Measurements from ENCODE around the gene RAMP1. TPM values are rescaled to one million over a fixed set of nuclear protein-coding genes. Genes with fewer than 3 reads are reported as not detected.
A peak's percentile ranks its signal among the peaks of the same experiment; 100 is the strongest.

The RAMP1 gene
- total RNA-seq, 6 donors from 2014 or later: 3.4 to 14.4 (median 9.9) TPM

GRCh38 chr2:237876532-237876931 is 17.1 kb downstream of the RAMP1 start:
- no peak overlapping the region for H3K27ac ChIP-seq

DNA sequence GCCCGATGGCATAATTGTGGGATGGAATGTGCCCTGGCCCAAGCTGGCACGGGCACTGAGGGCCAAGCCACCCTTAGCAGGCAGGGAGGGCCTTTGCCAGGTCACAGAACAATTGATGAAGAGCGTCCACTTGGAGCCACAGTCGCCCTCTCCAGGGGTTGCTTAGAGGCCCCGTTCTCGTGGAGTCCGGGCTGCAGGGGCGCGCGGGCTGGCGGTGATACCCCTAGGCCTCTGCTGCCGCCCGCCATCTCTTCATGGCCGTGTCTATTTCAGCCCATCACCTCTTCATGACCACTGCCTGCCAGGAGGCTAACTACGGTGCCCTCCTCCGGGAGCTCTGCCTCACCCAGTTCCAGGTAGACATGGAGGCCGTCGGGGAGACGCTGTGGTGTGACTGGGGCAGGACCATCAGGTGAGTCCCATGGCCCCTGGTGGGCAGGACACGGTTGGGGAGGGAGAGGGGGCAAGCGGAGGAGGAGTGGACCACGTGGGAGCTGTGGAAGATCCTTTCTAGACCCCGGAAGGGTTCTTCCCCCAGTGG is 17.6 kb downstream of the RAMP1 start:
- DNase-seq (peak in 1 of 2 donors; percentile 61), ATAC-seq (ENCODE audit: low FRiP score in 2 of 2) (no peak)
- Histone ChIP-seq H3K27ac (no peak overlapping the region), H3K9me3 (no peaks in the 10 kb centered on the region), H3K4me1 (peaks cover 0 to 7% (median 0%) of the 10 kb centered on the region in 4 donors), H3K4me3 (no peak overlapping the region), H3K27me3 (no peaks in the 10 kb centered on the region), H3K36me3 (no peaks in the 10 kb centered on the region)
- WGBS, 2 donors: 91% methylated on average over 20 to 23 of the region's 23 CpGs
- TF ChIP-seq POLR2A (IDR thresholded peaks at IDR 0.05) (no peak), POLR2AphosphoS5 (IDR thresholded peaks at IDR 0.05) (no peak), CTCF (IDR thresholded peaks at IDR 0.05) (no peak), EP300 (IDR thresholded peaks at IDR 0.05) (no peak)

More at GRCh38 chr2:237876532-237876931, 17.1 kb downstream of the RAMP1 start:
- TF ChIP-seq POLR2AphosphoS5 (IDR thresholded peaks at IDR 0.05) (no peak), CTCF (IDR thresholded peaks at IDR 0.05) (no peak), EP300 (IDR thresholded peaks at IDR 0.05) (no peak), POLR2A (IDR thresholded peaks at IDR 0.05) (no peak)
- DNase-seq (no peak), ATAC-seq (ENCODE audit: low FRiP score in 2 of 2) (no peak)
- H3K36me3 ChIP-seq: no peaks in the 10 kb centered on the region
- no peaks in the 10 kb centered on the region for H3K9me3 ChIP-seq
- H3K27me3 ChIP-seq: no peaks in the 10 kb centered on the region
- peaks cover 0 to 7% (median 0%) of the 10 kb centered on the region in 4 donors for H3K4me1 ChIP-seq
- WGBS, 2 donors: 69 to 80% methylated on average over 4 to 10 of the region's 12 CpGs
- no peak overlapping the region for H3K4me3 ChIP-seq

DNA sequence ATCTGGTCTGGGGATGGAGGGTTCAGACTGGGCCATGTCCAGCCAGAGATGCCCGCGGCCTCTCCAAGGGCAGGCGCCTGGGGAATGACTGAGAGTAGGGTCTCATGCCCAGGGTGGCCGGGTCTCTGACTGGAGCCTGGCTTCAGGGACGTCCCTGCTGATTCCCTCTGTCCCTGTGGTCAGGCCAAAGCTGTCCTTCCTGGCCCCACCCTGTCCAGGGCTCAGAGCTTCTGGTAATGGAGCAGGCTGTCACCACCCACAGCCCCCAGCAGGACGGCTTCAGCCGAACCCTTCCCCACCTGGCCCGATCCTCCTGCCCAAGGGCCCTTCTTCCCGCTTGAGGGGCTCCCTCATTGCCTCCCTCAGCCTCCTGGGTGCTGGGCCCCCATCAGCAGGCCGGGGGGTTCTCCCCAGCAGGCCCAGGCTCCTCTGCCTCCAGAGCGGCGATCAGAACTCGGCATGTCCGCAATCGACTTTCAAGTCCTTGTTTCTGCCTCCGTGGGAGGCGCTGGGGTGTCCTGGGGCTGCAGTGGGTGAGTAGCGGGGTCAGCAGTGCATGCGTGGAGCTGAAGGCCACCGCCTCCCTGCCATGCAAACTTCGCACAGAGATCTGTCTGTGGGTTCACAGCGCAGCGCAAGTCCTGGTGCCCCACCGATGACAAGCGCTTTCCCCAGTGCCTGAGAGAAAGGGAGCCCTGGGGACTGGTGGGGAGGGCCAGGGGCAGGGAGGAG is 18.3 kb downstream of the RAMP1 start:
- Histone ChIP-seq H3K9me3 (no peaks in the 10 kb centered on the region), H3K36me3 (no peaks in the 10 kb centered on the region), H3K27me3 (no peaks in the 10 kb centered on the region), H3K4me1 (peaks cover 0 to 7% (median 0%) of the 10 kb centered on the region in 4 donors), H3K27ac (no peak overlapping the region), H3K4me3 (no peak overlapping the region)
- no peak for TF ChIP-seq POLR2A (IDR thresholded peaks at IDR 0.05)
- WGBS, 2 donors: 87 to 91% methylated on average over 16 to 25 of the region's 25 CpGs
- ATAC-seq (ENCODE audit: low FRiP score in 2 of 2) (peak in 1 of 2 donors; percentile 7), DNase-seq (peak in 1 of 2 donors; percentile 52)

DNA sequence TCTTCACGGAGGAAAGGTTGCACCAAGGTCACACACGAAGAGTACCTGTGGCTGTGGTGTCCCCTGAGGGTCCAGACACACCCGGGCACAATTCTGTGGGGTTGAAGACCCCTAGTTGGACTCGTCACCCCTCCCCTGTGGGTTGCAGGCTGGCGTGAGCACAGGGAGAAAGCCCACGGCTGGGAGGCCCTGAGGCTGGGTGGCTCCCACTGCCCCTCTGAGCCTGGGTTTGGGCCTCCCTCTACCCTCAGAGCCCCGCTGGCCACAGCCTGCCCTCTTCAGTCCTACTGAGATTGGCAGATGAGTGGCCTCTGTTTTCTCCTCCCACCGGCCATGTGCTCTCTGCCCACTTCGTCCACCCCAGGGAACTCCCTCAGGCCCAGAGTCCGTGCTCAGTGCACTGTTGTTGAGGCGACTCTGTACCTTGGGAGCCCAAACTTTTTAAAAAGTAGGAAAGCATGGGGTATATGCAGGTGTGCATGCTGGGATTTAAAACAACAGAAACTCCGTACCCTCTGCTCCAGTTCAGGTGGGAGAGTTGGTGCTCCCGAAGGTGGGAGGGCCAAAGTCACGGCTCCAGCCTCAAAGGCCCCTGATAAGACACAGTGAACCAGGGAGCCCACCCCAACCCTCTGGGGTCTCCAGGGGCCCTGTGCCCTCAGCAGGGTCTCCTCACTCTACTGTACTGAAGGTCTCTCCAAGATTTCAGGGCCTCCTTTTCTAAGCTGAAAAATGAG is 19.1 kb downstream of the RAMP1 start:
- H3K27me3 ChIP-seq: no peaks in the 10 kb centered on the region
- TF ChIP-seq EP300 (IDR thresholded peaks at IDR 0.05): no peak
- no peak for TF ChIP-seq POLR2A (IDR thresholded peaks at IDR 0.05)
- no peak for TF ChIP-seq POLR2AphosphoS5 (IDR thresholded peaks at IDR 0.05)
- no peak for TF ChIP-seq CTCF (IDR thresholded peaks at IDR 0.05)
- 87 to 96% methylated on average over 10 to 14 of the region's 14 CpGs for WGBS, 2 donors

DNA sequence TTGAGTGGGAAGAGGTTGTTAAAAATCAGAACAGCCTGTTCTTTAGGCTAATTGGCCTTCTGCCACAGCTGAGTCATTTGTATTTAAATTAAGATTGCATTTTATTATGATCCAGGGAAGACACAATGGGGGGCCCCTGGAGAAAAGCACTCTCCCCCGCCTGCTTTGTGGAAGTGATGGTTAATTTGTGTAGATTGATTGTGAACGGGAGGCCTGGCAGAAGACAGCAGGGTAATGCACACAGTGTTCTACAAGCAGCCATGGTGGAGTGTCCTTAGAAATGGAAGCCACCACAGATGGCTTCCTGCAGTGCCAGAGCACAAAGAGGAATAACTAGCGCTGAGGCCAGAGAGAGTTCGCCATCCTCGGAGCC is 19.6 kb downstream of the RAMP1 start:
- Histone ChIP-seq H3K4me3 (no peak overlapping the region), H3K36me3 (no peaks in the 10 kb centered on the region), H3K4me1 (peaks cover 0 to under 1% (median 0%) of the 10 kb centered on the region in 4 donors), H3K9me3 (no peaks in the 10 kb centered on the region), H3K27me3 (no peaks in the 10 kb centered on the region), H3K27ac (no peak overlapping the region)
- DNase-seq (no peak), ATAC-seq (ENCODE audit: low FRiP score in 2 of 2) (no peak)
- no peak for TF ChIP-seq POLR2AphosphoS5 (IDR thresholded peaks at IDR 0.05)
- no peak for TF ChIP-seq POLR2A (IDR thresholded peaks at IDR 0.05)
- TF ChIP-seq CTCF (IDR thresholded peaks at IDR 0.05): no peak
- no peak for TF ChIP-seq EP300 (IDR thresholded peaks at IDR 0.05)
- WGBS, 2 donors: 90 to 99% methylated on average over 5 of the region's 5 CpGs

More for the DNA sequence above, 19.1 kb downstream of the RAMP1 start:
- Histone ChIP-seq H3K4me1 (peaks cover 0 to 6% (median 0%) of the 10 kb centered on the region in 4 donors), H3K4me3 (no peak overlapping the region), H3K27ac (no peak overlapping the region), H3K9me3 (no peaks in the 10 kb centered on the region), H3K36me3 (no peaks in the 10 kb centered on the region)
- no peak for ATAC-seq (ENCODE audit: low FRiP score in 2 of 2)
- DNase-seq: no peak
